Vagina (tissue), 2 donors: Measurements from ENCODE around the gene MGST3. TPM values are rescaled to one million over a fixed set of nuclear protein-coding genes. Genes with fewer than 3 reads are reported as not detected.

Experiments used
- DNase-seq, 2 donors: peaks; one replicate each; pipeline ENCODE4 v3.0.0-alpha.2; 2017; ENCODE audit errors: extremely low spot score in 2 of 2
- H3K27ac ChIP-seq: fragments of 200-600 bp; sonication (generic); one replicate; pipeline ENCODE4 v1.5.1; 2019
- H3K27me3 ChIP-seq: fragments of 200-600 bp; sonication (generic); one replicate; pipeline ENCODE4 v1.5.1; 2019
- H3K36me3 ChIP-seq, 2 donors: fragments of 200-600 bp; sonication (generic); one replicate each; pipeline ENCODE4 v1.5.1; 2017 to 2019
- H3K4me1 ChIP-seq: fragments of 200-600 bp; sonication (generic); one replicate; pipeline ENCODE4 v1.5.1; 2019
- H3K4me3 ChIP-seq, 2 donors: fragments of 200-600 bp; sonication (generic); 1 replicate in 1 of 2; 2 replicates in 1 of 2; pipeline ENCODE4 v1.5.1; 2016 to 2019
- H3K9me3 ChIP-seq: fragments of 200-600 bp; sonication (generic); one replicate; pipeline ENCODE4 v1.5.1; 2019
- CTCF ChIP-seq, 3 experiments: fragments of 450-650 bp in 2 of 3; fragments of 200-600 bp in 1 of 3; sonication (generic) in 1 of 3; IDR thresholded peaks; one replicate each; pipeline ENCODE4 v1.5.1; 2017 to 2019; ENCODE audit warnings: antibody characterized with exemption in 3 of 3, mild to moderate bottlenecking in 2 of 3, moderate library complexity in 2 of 3
- POLR2A ChIP-seq, 2 donors: fragments of 450-650 bp; IDR thresholded peaks; one replicate each; pipeline ENCODE4 v1.6.1; 2017; ENCODE audit warnings: antibody characterized with exemption in 2 of 2, mild to moderate bottlenecking in 2 of 2, moderate library complexity in 2 of 2
- POLR2AphosphoS5 ChIP-seq, 2 donors: sonication (generic); formaldehyde crosslinking; IDR thresholded peaks; one replicate each; pipeline ENCODE4 v1.9.0; 2017; ENCODE audit warnings: antibody characterized with exemption in 2 of 2, mild to moderate bottlenecking in 2 of 2, low read depth in 1 of 2; ENCODE audit not compliant: insufficient read depth in 1 of 2
- intact Hi-C: fragments of 100-400 bp; cut with DNase I; formaldehyde crosslinking; loops from one replicate; pipeline ENCODE4 v1.15.1; 2023
- total RNA-seq: library from RNA; depleted of rRNA; stranded (reverse); fragments of >200 nt; gene quantifications from one replicate; pipeline ENCODE4 v1.2.3, GENCODE V29; 2016

The MGST3 gene
- total RNA-seq, 1 donor from 2014 or later = 176 TPM

DNA sequence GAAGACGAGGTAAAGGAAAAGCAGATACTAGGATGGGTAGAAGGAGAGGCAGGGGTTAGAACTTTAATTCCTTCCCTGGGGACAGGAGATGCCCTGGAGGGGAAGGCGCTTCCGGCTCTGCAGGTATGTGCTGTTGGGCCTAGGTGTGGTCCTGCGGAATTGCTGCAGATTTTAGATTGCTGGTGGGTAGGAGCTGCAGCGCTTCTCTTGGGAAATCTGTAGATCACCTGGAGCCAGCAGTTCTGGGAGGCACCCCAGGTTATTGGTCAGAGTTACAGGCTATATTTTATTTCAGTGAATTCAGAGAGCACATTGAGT, 1.1 kb downstream of the MGST3 start:
- intact Hi-C loops = no loop called here
- H3K9me3 ChIP-seq = no peaks in the 10 kb centered on the region
- H3K4me1 ChIP-seq = peaks cover 49% of the 10 kb centered on the region
- no peak for TF ChIP-seq POLR2AphosphoS5 (IDR thresholded peaks at IDR 0.05; ENCODE audit: insufficient read depth in 1 of 2, low read depth in 1 of 2)
- no peak for TF ChIP-seq POLR2A (IDR thresholded peaks at IDR 0.05)
- no peak for TF ChIP-seq CTCF (IDR thresholded peaks at IDR 0.05)
- no peaks in the 10 kb centered on the region for H3K36me3 ChIP-seq
- DNase-seq = no peak
- H3K4me3 ChIP-seq = peak overlapping the region; percentile 78 to 92
- H3K27ac ChIP-seq = peak overlapping the region; percentile 93
- H3K27me3 ChIP-seq = no peaks in the 10 kb centered on the region

DNA sequence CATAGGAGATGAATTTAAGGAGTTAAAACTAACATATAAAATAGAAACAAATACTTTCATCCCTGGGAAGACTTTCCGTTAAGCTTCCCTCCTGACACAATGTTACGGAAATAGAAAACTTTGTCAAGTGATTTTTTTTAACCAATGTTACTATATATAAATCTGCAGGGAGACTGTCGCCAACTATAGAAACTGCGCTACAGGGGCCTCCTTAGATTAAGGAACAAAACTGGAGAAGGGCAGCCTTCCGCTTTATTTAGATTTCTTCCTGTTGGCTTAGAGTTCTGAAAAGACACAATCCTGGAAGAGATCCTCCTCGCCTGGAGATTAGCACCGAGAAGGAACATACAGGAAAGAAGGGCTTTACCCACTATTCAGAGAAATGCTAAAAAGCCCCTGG, 1.5 kb downstream of the MGST3 start:
- TF ChIP-seq POLR2A (IDR thresholded peaks at IDR 0.05) (no peak), POLR2AphosphoS5 (IDR thresholded peaks at IDR 0.05; ENCODE audit: insufficient read depth in 1 of 2, low read depth in 1 of 2) (no peak), CTCF (IDR thresholded peaks at IDR 0.05) (no peak)
- intact Hi-C loops = no loop called here
- H3K36me3 ChIP-seq = no peaks in the 10 kb centered on the region
- H3K27me3 ChIP-seq = no peaks in the 10 kb centered on the region
- DNase-seq = no peak
- H3K27ac ChIP-seq = peak overlapping the region; percentile 93
- H3K4me1 ChIP-seq = peaks cover 53% of the 10 kb centered on the region
- H3K4me3 ChIP-seq = peak overlapping the region; percentile 78 to 92
- no peaks in the 10 kb centered on the region for H3K9me3 ChIP-seq

GRCh38 chr1:165633614-165634013, 2.6 kb downstream of the MGST3 start:
- intact Hi-C loops = no loop called here

GRCh38 chr1:165634154-165634921, 3.3 kb downstream of the MGST3 start:
- Histone ChIP-seq H3K9me3 (no peaks in the 10 kb centered on the region), H3K27me3 (no peaks in the 10 kb centered on the region), H3K4me3 (no peak overlapping the region), H3K27ac (no peak overlapping the region), H3K36me3 (no peaks in the 10 kb centered on the region), H3K4me1 (peaks cover 62% of the 10 kb centered on the region)
- TF ChIP-seq POLR2A (IDR thresholded peaks at IDR 0.05) (no peak), CTCF (IDR thresholded peaks at IDR 0.05) (no peak), POLR2AphosphoS5 (IDR thresholded peaks at IDR 0.05; ENCODE audit: insufficient read depth in 1 of 2, low read depth in 1 of 2) (no peak)
- DNase-seq = no peak
- intact Hi-C loops = no loop called here

More at GRCh38 chr1:165633614-165634013, 2.6 kb downstream of the MGST3 start:
- H3K4me1 ChIP-seq = peaks cover 62% of the 10 kb centered on the region
- no peaks in the 10 kb centered on the region for H3K27me3 ChIP-seq
- no peaks in the 10 kb centered on the region for H3K9me3 ChIP-seq
- H3K27ac ChIP-seq = no peak overlapping the region
- H3K36me3 ChIP-seq = no peaks in the 10 kb centered on the region
- TF ChIP-seq POLR2A (IDR thresholded peaks at IDR 0.05) (no peak), POLR2AphosphoS5 (IDR thresholded peaks at IDR 0.05; ENCODE audit: insufficient read depth in 1 of 2, low read depth in 1 of 2) (no peak), CTCF (IDR thresholded peaks at IDR 0.05) (no peak)
- no peak overlapping the region for H3K4me3 ChIP-seq
- DNase-seq = no peak

GRCh38 chr1:165635329-165635728, 4.3 kb downstream of the MGST3 start:
- TF ChIP-seq POLR2AphosphoS5 (IDR thresholded peaks at IDR 0.05; ENCODE audit: insufficient read depth in 1 of 2, low read depth in 1 of 2) = no peak
- no peak for TF ChIP-seq POLR2A (IDR thresholded peaks at IDR 0.05)
- no peak for TF ChIP-seq CTCF (IDR thresholded peaks at IDR 0.05)
- Histone ChIP-seq H3K4me3 (no peak overlapping the region), H3K27me3 (no peaks in the 10 kb centered on the region), H3K9me3 (no peaks in the 10 kb centered on the region), H3K36me3 (no peaks in the 10 kb centered on the region), H3K27ac (no peak overlapping the region), H3K4me1 (peaks cover 67% of the 10 kb centered on the region)
- DNase-seq = no peak
- intact Hi-C loops = no loop called here
